LNCaP clone FGC (cell line): ENCODE results near the gene CHMP1A.

Source experiments
- DNase-seq: peaks from one replicate; pipeline ENCODE4 v3.0.0-alpha.2; 2011; ENCODE audit warnings: low read depth
- H3K4me3 ChIP-seq: 2 replicates; pipeline ENCODE4 v1.5.1; 2011; ENCODE audit warnings: mild to moderate bottlenecking, low read depth, low read length, control low read depth
- CTCF ChIP-seq: IDR thresholded peaks from 2 replicates; pipeline ENCODE4 v1.5.1; 2012; ENCODE audit warnings: mild to moderate bottlenecking; ENCODE audit not compliant: control insufficient read depth, insufficient read depth; ENCODE audit errors: extremely low read depth

CHMP1A gene

GRCh38 chr16:89596957-89597649 is 60.4 kb downstream of the CHMP1A start:
- no peak for TF ChIP-seq CTCF
- no peak for DNase-seq
- H3K4me3 ChIP-seq: no peak overlapping the region

GRCh38 chr16:89596061-89596689 is 61.3 kb downstream of the CHMP1A start:
- no peak for TF ChIP-seq CTCF
- H3K4me3 ChIP-seq: no peak overlapping the region
- no peak for DNase-seq

- no peak for TF ChIP-seq CTCF
- H3K4me3 ChIP-seq: no peak overlapping the region
Observed at GRCh38 chr16:89595330-89596060, 62.0 kb downstream of the CHMP1A start.

More at GRCh38 chr16:89595330-89596060, 62.0 kb downstream of the CHMP1A start:
- DNase-seq: no peak
